HFFc6 (cell line): ENCODE results near the gene ACTR1A. TPM values are rescaled to one million over a fixed set of nuclear protein-coding genes. Genes with fewer than 3 reads are reported as not detected.

Source experiments
- DNase-seq: peaks from one replicate; pipeline ENCODE4 v3.0.0-alpha.2; 2018
- H3K27ac Mint-ChIP-seq: 2 replicates; pipeline ENCODE4 v1.8.0; 2020; ENCODE audit warnings: mild to moderate bottlenecking, mixed read lengths
- H3K27me3 Mint-ChIP-seq: 2 replicates; pipeline ENCODE4 v1.8.0; 2021; ENCODE audit warnings: mild to moderate bottlenecking, moderate library complexity, mixed read lengths; ENCODE audit not compliant: insufficient read depth
- H3K36me3 Mint-ChIP-seq: 2 replicates; pipeline ENCODE4 v1.8.0; 2021; ENCODE audit warnings: low read depth, mixed read lengths
- H3K4me1 Mint-ChIP-seq: 2 replicates; pipeline ENCODE4 v1.8.0; 2020; ENCODE audit warnings: low read depth, mixed read lengths
- H3K4me3 Mint-ChIP-seq: 2 replicates; pipeline ENCODE4 v1.8.0; 2020; ENCODE audit warnings: mild to moderate bottlenecking, moderate library complexity, mixed read lengths
- H3K9me3 Mint-ChIP-seq: 2 replicates; pipeline ENCODE4 v1.8.0; 2020; ENCODE audit warnings: mild to moderate bottlenecking, mixed read lengths
- total RNA-seq, 6 experiments: library from RNA; stranded (reverse); fragmentation: NEBNext Ultra II Directional; extraction: Animal tissue kit (Norgen Biotek cat#: 25700); gene quantifications; 2 replicates in 1 of 6; 3 replicates in 5 of 6; pipeline ENCODE4 v1.2.3, GENCODE V29; 2021
- TF ChIP-seq, protein P1 (sequence below): fragments of 200-600 bp; sonication (generic); IDR thresholded peaks from 2 replicates; pipeline ENCODE4 v1.5.0; 2021; ENCODE audit warnings: antibody characterized with exemption, mild to moderate bottlenecking

ACTR1A gene
- total RNA-seq, 6 experiments from 2014 or later = 125 to 175 (median 152) TPM

DNA sequence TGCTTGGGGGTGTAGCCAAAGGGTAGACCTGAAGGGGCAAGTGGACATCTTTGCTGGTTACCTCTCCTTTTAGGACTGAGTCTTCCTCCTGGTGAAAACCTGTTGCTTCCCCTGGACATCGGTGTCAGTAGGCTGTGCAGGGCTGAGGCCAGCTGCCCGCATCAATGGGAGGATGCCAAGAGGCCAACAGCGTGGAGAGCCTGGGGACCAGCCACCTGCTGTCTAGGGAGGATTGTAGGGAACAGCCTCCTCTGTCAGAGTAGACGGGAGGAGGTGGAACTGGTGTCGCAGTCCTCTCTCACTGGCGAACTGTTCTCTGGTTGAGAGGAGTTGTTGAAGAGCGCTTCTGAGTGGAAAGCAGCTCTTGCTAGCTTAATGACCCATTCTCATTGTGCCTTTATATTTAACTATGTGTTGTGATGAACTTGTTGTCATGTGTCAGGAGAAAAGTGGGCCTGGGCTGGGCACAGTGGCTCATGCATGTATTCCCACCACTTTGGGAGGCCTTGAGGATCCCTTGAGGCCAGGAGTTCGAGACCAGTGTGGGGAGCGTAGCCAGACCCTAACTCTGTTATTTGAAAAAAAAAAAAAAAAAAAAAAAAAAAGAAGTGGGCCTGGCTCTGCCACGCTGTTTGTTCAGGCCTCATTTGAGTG lies 3.1 kb upstream of the ACTR1A start:
- H3K4me1 Mint-ChIP-seq = peaks cover 44% of the 10 kb centered on the region
- H3K36me3 Mint-ChIP-seq = 0 out of 2 replicates have a peak, but pooled peaks cover 4% of the 10 kb centered on the region
- TF ChIP-seq, protein P1, sequence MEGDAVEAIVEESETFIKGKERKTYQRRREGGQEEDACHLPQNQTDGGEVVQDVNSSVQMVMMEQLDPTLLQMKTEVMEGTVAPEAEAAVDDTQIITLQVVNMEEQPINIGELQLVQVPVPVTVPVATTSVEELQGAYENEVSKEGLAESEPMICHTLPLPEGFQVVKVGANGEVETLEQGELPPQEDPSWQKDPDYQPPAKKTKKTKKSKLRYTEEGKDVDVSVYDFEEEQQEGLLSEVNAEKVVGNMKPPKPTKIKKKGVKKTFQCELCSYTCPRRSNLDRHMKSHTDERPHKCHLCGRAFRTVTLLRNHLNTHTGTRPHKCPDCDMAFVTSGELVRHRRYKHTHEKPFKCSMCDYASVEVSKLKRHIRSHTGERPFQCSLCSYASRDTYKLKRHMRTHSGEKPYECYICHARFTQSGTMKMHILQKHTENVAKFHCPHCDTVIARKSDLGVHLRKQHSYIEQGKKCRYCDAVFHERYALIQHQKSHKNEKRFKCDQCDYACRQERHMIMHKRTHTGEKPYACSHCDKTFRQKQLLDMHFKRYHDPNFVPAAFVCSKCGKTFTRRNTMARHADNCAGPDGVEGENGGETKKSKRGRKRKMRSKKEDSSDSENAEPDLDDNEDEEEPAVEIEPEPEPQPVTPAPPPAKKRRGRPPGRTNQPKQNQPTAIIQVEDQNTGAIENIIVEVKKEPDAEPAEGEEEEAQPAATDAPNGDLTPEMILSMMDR = no peak
- H3K4me3 Mint-ChIP-seq = no peak overlapping the region; the same call in 1 of the 2 replicates
- H3K9me3 Mint-ChIP-seq = no peaks in the 10 kb centered on the region
- H3K27ac Mint-ChIP-seq = peak overlapping the region; percentile 36; the same call in 1 of the 2 replicates
- DNase-seq = no peak
- H3K27me3 Mint-ChIP-seq = no peaks in the 10 kb centered on the region

DNA sequence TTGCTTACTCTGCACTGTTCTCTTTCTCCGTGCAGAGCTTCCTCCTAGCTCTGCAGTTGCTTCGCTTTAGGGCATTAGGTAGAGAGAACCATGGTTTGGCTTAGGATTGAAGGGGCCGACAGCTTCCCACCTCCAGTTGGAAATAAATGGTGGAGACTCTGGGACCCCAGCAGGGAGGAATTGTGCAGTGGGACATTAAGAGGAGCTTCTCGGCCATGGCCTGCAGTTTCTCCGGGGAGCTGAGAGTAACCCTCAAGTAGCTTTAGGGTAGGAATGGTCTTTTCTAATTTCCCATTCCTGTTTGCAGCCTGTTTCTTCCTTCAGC lies 2.4 kb upstream of the ACTR1A start:
- Mint-ChIP-seq H3K4me1 (peaks cover 44% of the 10 kb centered on the region), H3K4me3 (no peak overlapping the region; the same call in 1 of the 2 replicates)

DNA sequence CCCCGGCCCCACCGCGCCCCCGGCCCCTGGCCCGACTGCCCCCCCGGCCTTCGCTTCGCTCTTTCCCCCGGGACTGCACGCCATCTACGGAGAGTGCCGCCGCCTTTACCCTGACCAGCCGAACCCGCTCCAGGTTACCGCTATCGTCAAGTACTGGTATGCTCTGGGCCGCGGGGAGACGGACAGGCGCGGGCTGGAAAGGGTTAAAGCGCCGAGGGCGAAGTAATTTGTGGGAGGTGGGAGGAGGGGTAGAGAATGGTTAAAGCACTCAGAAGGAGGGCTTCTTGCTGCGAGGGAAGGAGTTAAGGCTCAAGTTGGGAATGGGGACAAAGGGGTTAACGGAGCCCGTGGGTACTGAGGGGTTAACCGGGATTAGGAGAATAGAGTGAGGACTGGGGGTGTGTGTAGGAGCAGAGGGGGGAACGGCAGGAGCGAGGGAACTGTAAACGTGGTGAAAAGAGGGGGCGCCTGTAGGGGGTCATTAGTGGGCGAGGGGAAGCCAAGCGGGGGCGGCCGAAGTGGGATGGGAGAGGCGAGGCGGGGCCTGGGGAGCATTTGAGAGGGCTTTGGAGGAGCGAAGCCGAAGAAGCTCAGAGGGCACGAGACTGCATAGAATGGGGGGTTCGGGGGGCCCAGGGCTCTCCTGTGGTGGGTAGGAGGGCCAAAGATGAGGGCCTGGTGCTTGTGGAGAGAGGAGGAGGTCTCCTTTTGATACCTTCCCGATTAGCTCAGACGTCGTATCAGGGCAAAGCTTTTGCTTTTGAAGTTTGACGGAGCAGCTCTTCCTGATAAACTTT lies 1.9 kb upstream of the ACTR1A start:
- H3K36me3 Mint-ChIP-seq = peaks cover 5% of the 10 kb centered on the region; the same call in 1 of the 2 replicates
- peaks cover 44% of the 10 kb centered on the region for H3K4me1 Mint-ChIP-seq
- no peaks in the 10 kb centered on the region for H3K9me3 Mint-ChIP-seq
- peak overlapping the region; percentile 69 for H3K27ac Mint-ChIP-seq
- no peaks in the 10 kb centered on the region for H3K27me3 Mint-ChIP-seq
- TF ChIP-seq, protein P1 = no peak
- no peak overlapping the region; the same call in 1 of the 2 replicates for H3K4me3 Mint-ChIP-seq
- DNase-seq = no peak

More for the DNA sequence above, 2.4 kb upstream of the ACTR1A start:
- Mint-ChIP-seq H3K9me3 (no peaks in the 10 kb centered on the region), H3K27me3 (no peaks in the 10 kb centered on the region), H3K27ac (peak overlapping the region; percentile 69), H3K36me3 (0 out of 2 replicates have a peak, but pooled peaks cover 4% of the 10 kb centered on the region)
- TF ChIP-seq, protein P1 = no peak
- no peak for DNase-seq

DNA sequence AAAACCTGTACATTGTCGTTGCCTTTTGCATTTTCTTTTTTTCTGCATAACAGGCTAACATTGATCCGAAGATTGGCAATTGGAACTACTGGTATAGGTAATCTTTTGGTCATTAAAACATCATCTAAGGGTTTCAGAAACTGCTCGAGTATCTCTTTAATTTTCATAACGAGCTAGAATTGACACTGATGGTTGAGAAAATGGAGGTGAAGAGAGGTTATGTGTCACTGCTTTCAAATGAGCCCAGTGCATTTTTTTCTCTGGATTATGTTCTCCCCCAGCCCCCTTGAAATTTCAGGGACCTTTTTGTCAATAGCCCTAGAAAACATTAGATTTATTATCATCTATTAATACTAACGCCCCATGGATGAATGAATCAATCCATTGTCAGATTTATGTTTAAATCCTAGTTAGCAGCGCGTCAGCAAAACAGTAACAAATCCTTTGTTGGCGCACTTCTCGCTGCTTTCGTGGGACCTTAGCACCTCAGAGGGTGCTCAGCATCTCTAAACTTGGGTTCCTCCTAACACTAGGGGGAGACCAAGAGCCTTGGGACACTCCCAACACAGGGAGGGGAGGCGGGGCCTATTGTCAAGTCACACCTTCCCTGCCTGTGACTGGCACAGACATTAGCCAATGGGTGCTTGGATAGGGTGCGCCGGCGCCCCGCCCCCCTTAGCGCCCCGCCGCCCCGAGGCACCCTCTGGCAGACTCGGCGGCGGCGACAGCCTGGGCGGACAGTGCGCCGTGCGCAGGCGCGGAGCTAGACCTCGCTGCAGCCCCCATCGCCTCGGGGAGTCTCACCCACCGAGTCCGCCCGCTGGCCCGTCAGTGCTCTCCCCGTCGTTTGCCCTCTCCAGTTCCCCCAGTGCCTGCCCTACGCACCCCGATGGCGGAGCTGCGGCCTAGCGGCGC lies 1.0 kb upstream of the ACTR1A start, which contains the start of gene SUFU:
SUFU (plus strand) TSS at position 709 of the 915 bp plus-strand sequence; CDS start at position 890, 181 bp downstream.
- no peaks in the 10 kb centered on the region for H3K9me3 Mint-ChIP-seq
- peak; percentile 98 for DNase-seq
- H3K27me3 Mint-ChIP-seq = no peaks in the 10 kb centered on the region
- H3K27ac Mint-ChIP-seq = peak within 1 kb of the TSS; percentile 69
- no peak within 1 kb of the TSS; the same call in 1 of the 2 replicates for H3K4me3 Mint-ChIP-seq
- peaks cover 44% of the 10 kb centered on the region for H3K4me1 Mint-ChIP-seq
- TF ChIP-seq, protein P1 = peak; percentile 94
- H3K36me3 Mint-ChIP-seq = peaks cover 10% of the 10 kb centered on the region; the same call in 1 of the 2 replicates

DNA sequence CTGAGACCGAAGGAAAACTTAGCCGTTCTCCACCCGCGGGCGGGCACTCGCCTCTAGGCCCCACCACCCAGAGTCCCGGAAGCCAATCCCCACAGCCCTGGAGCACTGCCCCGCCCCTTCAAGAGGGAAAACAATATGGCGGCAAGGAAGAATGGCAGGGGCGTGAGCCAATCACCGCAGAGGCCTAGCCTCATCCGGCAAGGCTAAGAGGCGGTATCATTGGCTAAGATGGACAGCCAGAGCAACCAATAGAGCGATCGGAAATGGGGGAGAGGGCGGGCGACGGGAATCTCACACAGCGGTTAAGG lies 529 bp downstream of the ACTR1A start:
- DNase-seq = peak; percentile 100
- no peaks in the 10 kb centered on the region for H3K27me3 Mint-ChIP-seq
- H3K36me3 Mint-ChIP-seq = peaks cover 10% of the 10 kb centered on the region; the same call in 1 of the 2 replicates
- TF ChIP-seq, protein P1 = no peak
- H3K9me3 Mint-ChIP-seq = no peaks in the 10 kb centered on the region
- no peak overlapping the region for H3K4me3 Mint-ChIP-seq
- peaks cover 38% of the 10 kb centered on the region for H3K4me1 Mint-ChIP-seq
- H3K27ac Mint-ChIP-seq = no peak overlapping the region
